K562 (cell line): ENCODE data around the gene RAI14. TPM values are rescaled to one million over a fixed set of nuclear protein-coding genes. Genes with fewer than 3 reads are reported as not detected.

Experiments used
- ATAC-seq: fragments of 200-7000 bp; cut with Tn5 transposase; 3 replicates; pipeline ENCODE4 v1.9.1; 2020; ENCODE audit warnings: moderate library complexity
- Bru-seq: library from RNA; stranded (reverse); fragments of 400-500 nt; gene quantifications from one replicate; lab custom pipeline; 2021; lab: Mats Ljungman, UMichigan
- BruChase-seq, 2 experiments: library from RNA; stranded (reverse); fragments of 400-500 nt; gene quantifications; one replicate each; lab custom pipeline; 2021; lab: Mats Ljungman, UMichigan
- BruUV-seq: library from RNA; stranded (reverse); fragments of 400-500 nt; replicated peaks from 2 replicates; lab custom pipeline; 2021; lab: Mats Ljungman, UMichigan
- CTCF ChIA-PET: fragments of 300-600 bp; formaldehyde crosslinking; extraction: SDS; loops from one replicate; lab custom pipeline; 2021; ENCODE audit warnings: low intra/inter-chr PET ratio; lab: Yijun Ruan, JAX
- POLR2A ChIA-PET: fragments of 300-600, 350-650 bp; sonication (Branson Sonifier 250); formaldehyde crosslinking; extraction: SDS; loops from one replicate; lab custom pipeline; 2021; ENCODE audit warnings: antibody characterized with exemption, inconsistent platforms; lab: Yijun Ruan, JAX
- DNase-seq, 4 experiments: peaks; one replicate each; pipeline versions ENCODE4 v3.0.0 to v3.0.0-alpha.2; 2011 to 2018; ENCODE audit warnings: low spot score in 3 of 4, mixed read lengths in 3 of 4; ENCODE audit errors: extremely low read depth in 1 of 4
- FAIRE-seq: peaks from 2 replicates; lab custom pipeline; 2011; peaks lifted over from hg19 to GRCh38; lab: Jason Lieb, UNC
- H2AFZ ChIP-seq: 2 replicates; pipeline ENCODE4 v1.6.0; 2011; ENCODE audit warnings: low read depth, low read length, control low read depth, inconsistent platforms
- H3K27ac ChIP-seq: fragments of 200-600 bp; 3 replicates; pipeline ENCODE4 v1.8.0; 2011; ENCODE audit warnings: low read depth, mild to moderate bottlenecking, control low read depth, inconsistent platforms, low read length, moderate library complexity, mixed read lengths; ENCODE audit errors: extremely low read depth
- H3K27me3 ChIP-seq, 2 experiments: fragments of 300-600 bp in 1 of 2; 2 replicates in 1 of 2; 3 replicates in 1 of 2; pipeline versions ENCODE4 v1.6.0 to v1.8.0; 2011; ENCODE audit warnings: inconsistent platforms in 2 of 2, low read length in 2 of 2, mild to moderate bottlenecking in 1 of 2, mixed read lengths in 1 of 2, moderate library complexity in 1 of 2; ENCODE audit not compliant: control insufficient read depth in 2 of 2, insufficient read depth in 2 of 2
- H3K36me3 ChIP-seq: fragments of 300-600 bp; 3 replicates; pipeline ENCODE4 v1.8.0; 2011; ENCODE audit warnings: mild to moderate bottlenecking, low read length, inconsistent platforms; ENCODE audit not compliant: control insufficient read depth, insufficient read depth
- H3K4me1 ChIP-seq, 2 experiments: fragments of 200-600 bp in 1 of 2; replicated peaks in 1 of 2; 2 replicates in 1 of 2; 3 replicates in 1 of 2; pipeline versions ENCODE4 v1.5.1 to v1.8.0; 2011; ENCODE audit warnings: inconsistent platforms in 2 of 2, low read length in 2 of 2, mild to moderate bottlenecking in 1 of 2, mixed read lengths in 1 of 2, moderate library complexity in 1 of 2; ENCODE audit not compliant: control insufficient read depth in 2 of 2, insufficient read depth in 2 of 2
- H3K4me2 ChIP-seq: 2 replicates; pipeline ENCODE4 v1.6.1; 2011; ENCODE audit warnings: low read length, control low read depth, inconsistent platforms, mixed read lengths; ENCODE audit not compliant: insufficient read depth
- H3K4me3 ChIP-seq: fragments of 200-600 bp; sonication (generic), shearing (Covaris generic); 2 replicates; pipeline ENCODE4 v1.5.1; 2016; ENCODE audit warnings: control low read depth, inconsistent platforms
- H3K79me2 ChIP-seq: fragments of 200-600 bp; 3 replicates; pipeline ENCODE4 v1.8.0; 2011; ENCODE audit warnings: low read length, inconsistent platforms; ENCODE audit not compliant: control insufficient read depth, insufficient read depth
- H3K9ac ChIP-seq, 2 experiments: 2 replicates each; pipeline versions ENCODE4 v1.6.0 to v1.6.1; 2011; ENCODE audit warnings: low read depth in 2 of 2, low read length in 2 of 2, control low read depth in 1 of 2, inconsistent platforms in 1 of 2, mild to moderate bottlenecking in 1 of 2, mixed read lengths in 1 of 2; ENCODE audit not compliant: insufficient read depth in 1 of 2
- H3K9me1 ChIP-seq: one replicate; pipeline ENCODE4 v1.6.0; 2011; ENCODE audit warnings: inconsistent platforms, mild to moderate bottlenecking, low read length, moderate library complexity; ENCODE audit not compliant: control insufficient read depth, insufficient read depth
- H3K9me3 ChIP-seq: replicated peaks from 2 replicates; pipeline ENCODE4 v1.5.1; 2011; ENCODE audit warnings: low read depth, low read length, inconsistent platforms; ENCODE audit not compliant: control insufficient read depth, insufficient read depth
- H4K20me1 ChIP-seq: replicated peaks from 2 replicates; pipeline ENCODE4 v1.6.1; 2011; ENCODE audit warnings: low read length, inconsistent platforms, mixed read lengths; ENCODE audit not compliant: control insufficient read depth, insufficient read depth
- BHLHE40 ChIP-seq: IDR thresholded peaks from 2 replicates; pipeline ENCODE4 v1.6.1; 2011; ENCODE audit warnings: low read length, improper control_type of control experiment
- GTF2E2 ChIP-seq: fragments of 200-800 bp; sonication (Bioruptor generic); IDR thresholded peaks from 2 replicates; pipeline ENCODE4 v1.6.1; 2016; ENCODE audit warnings: missing genetic modification characterization, missing compliant biosample characterization
- HNRNPH1 ChIP-seq: fragments of 200-400 bp; formaldehyde crosslinking; optimal IDR thresholded peaks from 2 replicates; pipeline ENCODE3; 2017; ENCODE audit warnings: low read depth, mild to moderate bottlenecking, low read length, moderate library complexity
- MTA3 ChIP-seq: fragments of 450-650 bp; formaldehyde crosslinking; IDR thresholded peaks from 2 replicates; pipeline ENCODE4 v1.6.1; 2017; ENCODE audit warnings: mild to moderate bottlenecking, borderline replicate concordance
- POLR2A ChIP-seq: fragments of 450-650 bp; conservative IDR thresholded peaks from 2 replicates; pipeline ENCODE4 v1.6.1; 2016
- TBP ChIP-seq: optimal IDR thresholded peaks from 2 replicates; pipeline ENCODE3; 2011; ENCODE audit warnings: low read depth, low read length, improper control_type of control experiment
- WGBS: fragments of 100-300 bp; shearing (Covaris generic); methylation state at CpG from one replicate; pipeline ENCODE4 v1.1.6; 2016; ENCODE audit warnings: low coverage, mixed read lengths; ENCODE audit not compliant: insufficient coverage; ENCODE audit errors: missing lambda C conversion rate; 5-methylcytosine and 5-hydroxymethylcytosine counted together
- in situ Hi-C: fragments of 300-500 bp; cut with MboI; formaldehyde crosslinking; loops from 4 replicates; pipeline ENCODE4 v1.15.0; 2018; ENCODE audit warnings: inconsistent platforms, mixed read lengths
- intact Hi-C: fragments of 100-400 bp; cut with micrococcal nuclease; formaldehyde crosslinking; loops from 2 replicates; pipeline ENCODE4 v1.14.2; 2022
- long read RNA-seq, 3 experiments: library from polyadenylated mRNA in 2 of 3; library from RNA in 1 of 3; unstranded in 2 of 3; stranded (forward) in 1 of 3; transcript quantifications; one replicate each; pipeline ENCODE4 v2.0.0, GENCODE V29; 2019 to 2022
- polyA minus RNA-seq, 3 experiments: library from RNA; depleted of rRNA, polyadenylated mRNA; stranded (reverse); fragments of >200 nt; gene quantifications; 2 replicates each; pipeline ENCODE4 v1.2.3, GENCODE V29; 2011
- polyA plus RNA-seq, 8 experiments: library from polyadenylated mRNA; depleted of rRNA in 4 of 8; stranded (reverse) in 5 of 8; unstranded in 3 of 8; fragments of >200 nt; fragmentation: Nextera tagmentation in 2 of 8; fragmentation: Illumina TruSeq in 1 of 8; extraction: Ambion mirVana in 2 of 8; extraction: Trizol in 1 of 8; gene quantifications; 2 replicates each; pipeline versions ENCODE4 v1.2.1 to v1.2.3, GENCODE V29; 2011 to 2014; ENCODE audit warnings: inconsistent platforms in 1 of 8, missing spikeins in 1 of 8
- total RNA-seq, 7 experiments: library from RNA; depleted of rRNA in 6 of 7; stranded (reverse); fragments of >200 nt in 6 of 7; fragmentation: Illumina TruSeq in 2 of 7; extraction: Trizol in 2 of 7; gene quantifications; 2 replicates each; pipeline versions ENCODE4 v1.2.1 to v1.2.3, GENCODE V29; 2011 to 2021; ENCODE audit warnings: low replicate concordance in 1 of 7
- TF ChIP-seq, protein P1 (sequence below), 2 experiments: fragments of 450-650 bp; formaldehyde crosslinking in 1 of 2; IDR thresholded peaks; 2 replicates each; pipeline versions ENCODE4 v1.4.0 to v1.6.1; 2014 to 2020; ENCODE audit warnings: mild to moderate bottlenecking in 2 of 2, borderline replicate concordance in 1 of 2, low read depth in 1 of 2

RAI14 gene
- total RNA-seq (2011; cell fraction: chromatin; rRNA removed; ENCODE audit: low replicate concordance): 38.2 and 39.6 TPM in 2 replicates
- 12.7 and 17.1 TPM in 2 replicates for total RNA-seq (2011; cell fraction: nucleolus; rRNA removed)
- total RNA-seq (2011; cell fraction: nucleoplasm; rRNA removed): 23.8 and 35.0 TPM in 2 replicates
- total RNA-seq (2014; rRNA removed) (26.2 and 28.7 TPM in 2 replicates), total RNA-seq (2014; rRNA removed; fragmentation: Illumina TruSeq; extraction: Trizol) (36.6 and 41.5 TPM in 2 replicates), total RNA-seq (2015; rRNA removed; fragmentation: Illumina TruSeq; extraction: Trizol) (24.9 and 26.9 TPM in 2 replicates), total RNA-seq (2021) (52.4 and 58.6 TPM in 2 replicates), polyA plus RNA-seq (2011; rRNA removed) (21.1 and 34.8 TPM in 2 replicates), polyA plus RNA-seq (2014; fragmentation: Illumina TruSeq; extraction: Trizol) (44.7 and 45.1 TPM in 2 replicates), polyA plus RNA-seq (2014; fragmentation: Nextera tagmentation; extraction: Ambion mirVana) (10 to 100 TPM; 11.3 to 12.6 TPM), polyA plus RNA-seq (2014; rRNA removed) (25.8 and 82.5 TPM in 2 replicates), polyA minus RNA-seq (2011; rRNA and poly(A)+ RNA removed) (86.8 and 125 TPM in 2 replicates), Bru-seq, nascent RNA (percentile 73 among the genes with signal in this experiment), BruChase-seq, experiment 1, labeled RNA remaining after a 2-hour chase (percentile 71 among the genes with signal in this experiment), BruChase-seq, experiment 2, labeled RNA remaining after a 6-hour chase (percentile 70 among the genes with signal in this experiment)
- 16.5 and 29.9 TPM in 2 replicates for polyA plus RNA-seq (2011; cell fraction: cytosol; rRNA removed)
- 10.9 and 24.1 TPM in 2 replicates for polyA plus RNA-seq (2011; cell fraction: nucleus; rRNA removed)
- polyA plus RNA-seq (2012): 17.2 and 23.2 TPM in 2 replicates
- 23.6 and 23.8 TPM in 2 replicates for polyA minus RNA-seq (2011; cell fraction: cytosol; rRNA and poly(A)+ RNA removed)
- polyA minus RNA-seq (2011; cell fraction: nucleus; rRNA and poly(A)+ RNA removed): 8.6 and 11.3 TPM in 2 replicates
- long read RNA-seq, experiment 1, full-length matches to known transcripts: 39 of 94 reads
- long read RNA-seq, experiment 1, partial matches to known transcripts: 35 of 94 reads
- long read RNA-seq, experiment 1, other reads (novel, unspliced or antisense): 20 of 94 reads
- long read RNA-seq, experiment 2, partial matches to known transcripts: 5 of 39 reads
- long read RNA-seq, experiment 2, other reads (novel, unspliced or antisense): 32 of 39 reads
- long read RNA-seq, experiment 3, partial matches to known transcripts: 22 of 28 reads
- long read RNA-seq, experiment 3, other reads (novel, unspliced or antisense): 6 of 28 reads

- Histone ChIP-seq H3K9me1 (no peaks in the 10 kb centered on the region), H2AFZ (peak within 1 kb of the TSS; percentile 97), H3K27me3 (no peaks in the 10 kb centered on the region), H3K9ac (peak within 1 kb of the TSS; percentile 73 to 96), H4K20me1 (peaks cover 4% of the 10 kb centered on the region; the same call in 1 of the 2 replicates), H3K4me1 (peaks cover 21% of the 10 kb centered on the region in 2 experiments; a peak in 4 of 5 replicates), H3K4me2 (peak within 1 kb of the TSS; percentile 87), H3K4me3 (peak within 1 kb of the TSS; percentile 75), H3K36me3 (no peaks in the 10 kb centered on the region), H3K9me3 (no peaks in the 10 kb centered on the region), H3K27ac (peak within 1 kb of the TSS; percentile 74), H3K79me2 (peaks cover 35% of the 10 kb centered on the region)
- peak; percentile 87 for ATAC-seq
- peak; percentile 86 to 98 (median 94) for DNase-seq
- CTCF ChIA-PET: interaction anchor here (0.8 to 1.0 kb wide), 2 partner anchors 44 to 133 kb away, joined by 4 read pairs; no protein-coding TSS in a partner anchor
- under 1% methylated on average over 48 of the region's 79 CpGs for WGBS
- POLR2A ChIA-PET: interaction anchor here (0.5 to 1.3 kb wide), 3 partner anchors 64 to 260 kb away, joined by 3 read pairs; partner anchors contain the start of genes BRIX1 and RAD1
- in situ Hi-C loops (no loop called here), intact Hi-C loops (loop anchor here (5.0 kb wide), 1 partner anchor 134 kb away; no protein-coding TSS in a partner anchor)
- no peak for FAIRE-seq
- no TSS peak for BruUV-seq
- peak; percentile 64 for TF ChIP-seq POLR2A
- peak; percentile 46; the same call in 1 of the 2 replicates for TF ChIP-seq MTA3
- peak; percentile 19 for TF ChIP-seq TBP
- peak; percentile 83 for TF ChIP-seq GTF2E2
- TF ChIP-seq HNRNPH1: no peak
- TF ChIP-seq, protein P1, sequence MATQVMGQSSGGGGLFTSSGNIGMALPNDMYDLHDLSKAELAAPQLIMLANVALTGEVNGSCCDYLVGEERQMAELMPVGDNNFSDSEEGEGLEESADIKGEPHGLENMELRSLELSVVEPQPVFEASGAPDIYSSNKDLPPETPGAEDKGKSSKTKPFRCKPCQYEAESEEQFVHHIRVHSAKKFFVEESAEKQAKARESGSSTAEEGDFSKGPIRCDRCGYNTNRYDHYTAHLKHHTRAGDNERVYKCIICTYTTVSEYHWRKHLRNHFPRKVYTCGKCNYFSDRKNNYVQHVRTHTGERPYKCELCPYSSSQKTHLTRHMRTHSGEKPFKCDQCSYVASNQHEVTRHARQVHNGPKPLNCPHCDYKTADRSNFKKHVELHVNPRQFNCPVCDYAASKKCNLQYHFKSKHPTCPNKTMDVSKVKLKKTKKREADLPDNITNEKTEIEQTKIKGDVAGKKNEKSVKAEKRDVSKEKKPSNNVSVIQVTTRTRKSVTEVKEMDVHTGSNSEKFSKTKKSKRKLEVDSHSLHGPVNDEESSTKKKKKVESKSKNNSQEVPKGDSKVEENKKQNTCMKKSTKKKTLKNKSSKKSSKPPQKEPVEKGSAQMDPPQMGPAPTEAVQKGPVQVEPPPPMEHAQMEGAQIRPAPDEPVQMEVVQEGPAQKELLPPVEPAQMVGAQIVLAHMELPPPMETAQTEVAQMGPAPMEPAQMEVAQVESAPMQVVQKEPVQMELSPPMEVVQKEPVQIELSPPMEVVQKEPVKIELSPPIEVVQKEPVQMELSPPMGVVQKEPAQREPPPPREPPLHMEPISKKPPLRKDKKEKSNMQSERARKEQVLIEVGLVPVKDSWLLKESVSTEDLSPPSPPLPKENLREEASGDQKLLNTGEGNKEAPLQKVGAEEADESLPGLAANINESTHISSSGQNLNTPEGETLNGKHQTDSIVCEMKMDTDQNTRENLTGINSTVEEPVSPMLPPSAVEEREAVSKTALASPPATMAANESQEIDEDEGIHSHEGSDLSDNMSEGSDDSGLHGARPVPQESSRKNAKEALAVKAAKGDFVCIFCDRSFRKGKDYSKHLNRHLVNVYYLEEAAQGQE (IDR thresholded peaks at IDR 0.05; ENCODE audit: borderline replicate concordance): peak; percentile 75
- TF ChIP-seq, protein P1 (CRISPR knock-in tag; IDR thresholded peaks at IDR 0.05; ENCODE audit: low read depth): peak; percentile 65
- peak; percentile 43; the same call in 1 of the 2 replicates for TF ChIP-seq BHLHE40
Observed at GRCh38 chr5:34656001-34656699, at the start of gene RAI14. TSS of gene RAI14 (plus strand) at chr5:34656328. CDS start at chr5:34686920, 30,592 bp downstream.
